ENCODE results near the gene ARID1B.
A peak's percentile ranks its signal among the peaks of the same experiment; 100 is the strongest.

Gene ARID1B

GRCh38 chr6:157159348-157159747 lies 382.2 kb downstream of the ARID1B start:
- no peak for DNase-seq (ENCODE audit: low spot score)

- no peak for DNase-seq (ENCODE audit: low spot score)
Observed at GRCh38 chr6:157161912-157162311, 384.7 kb downstream of the ARID1B start.

GRCh38 chr6:157162766-157163433 lies 385.7 kb downstream of the ARID1B start:
- DNase-seq (ENCODE audit: low spot score) = no peak

GRCh38 chr6:157163434-157164159 lies 386.4 kb downstream of the ARID1B start:
- DNase-seq (ENCODE audit: low spot score) = no peak

- DNase-seq (ENCODE audit: low spot score) = peak; percentile 39
Observed at GRCh38 chr6:157164972-157165371, 387.8 kb downstream of the ARID1B start.

GRCh38 chr6:157166784-157167183 lies 389.6 kb downstream of the ARID1B start:
- no peak for DNase-seq (ENCODE audit: low spot score)

- no peak for DNase-seq (ENCODE audit: low spot score)
Observed at GRCh38 chr6:157167837-157168236, 390.7 kb downstream of the ARID1B start.

- no peak for DNase-seq (ENCODE audit: low spot score)
Observed at GRCh38 chr6:157168471-157168870, 391.3 kb downstream of the ARID1B start.

GRCh38 chr6:157169226-157169625 lies 392.0 kb downstream of the ARID1B start:
- no peak for DNase-seq (ENCODE audit: low spot score)

GRCh38 chr6:157169656-157170055 lies 392.5 kb downstream of the ARID1B start:
- DNase-seq (ENCODE audit: low spot score) = no peak

- no peak for DNase-seq (ENCODE audit: low spot score)
Observed at GRCh38 chr6:157170535-157170934, 393.4 kb downstream of the ARID1B start.

GRCh38 chr6:157171801-157172200 lies 394.6 kb downstream of the ARID1B start:
- DNase-seq (ENCODE audit: low spot score) = no peak

- no peak for DNase-seq (ENCODE audit: low spot score)
Observed at GRCh38 chr6:157172231-157172701, 395.1 kb downstream of the ARID1B start.

GRCh38 chr6:157172830-157173536 lies 395.8 kb downstream of the ARID1B start:
- DNase-seq (ENCODE audit: low spot score) = no peak

GRCh38 chr6:157173776-157174175 lies 396.6 kb downstream of the ARID1B start:
- no peak for DNase-seq (ENCODE audit: low spot score)

GRCh38 chr6:157174731-157175130 lies 397.6 kb downstream of the ARID1B start:
- DNase-seq (ENCODE audit: low spot score) = no peak

- DNase-seq (ENCODE audit: low spot score) = no peak
Observed at GRCh38 chr6:157177731-157178336, 400.7 kb downstream of the ARID1B start.

GRCh38 chr6:157181649-157182048 lies 404.5 kb downstream of the ARID1B start:
- DNase-seq (ENCODE audit: low spot score) = no peak

- no peak for DNase-seq (ENCODE audit: low spot score)
Observed at GRCh38 chr6:157182503-157183264, 405.5 kb downstream of the ARID1B start.

GRCh38 chr6:157184202-157185015 lies 407.2 kb downstream of the ARID1B start:
- peak; percentile 16 for DNase-seq (ENCODE audit: low spot score)

GRCh38 chr6:157185171-157185570 lies 408.0 kb downstream of the ARID1B start:
- no peak for DNase-seq (ENCODE audit: low spot score)
